Ramos (cell line): ENCODE measurements around the gene ACVR1C.

ENCODE experiments used
- in situ Hi-C: fragments of 300-500 bp; cut with MboI; formaldehyde crosslinking; loops from one replicate; pipeline ENCODE4 v1.14.3; 2022; ENCODE audit warnings: low sequenced_read_pairs; ENCODE audit not compliant: unreplicated experiment

ACVR1C gene

DNA sequence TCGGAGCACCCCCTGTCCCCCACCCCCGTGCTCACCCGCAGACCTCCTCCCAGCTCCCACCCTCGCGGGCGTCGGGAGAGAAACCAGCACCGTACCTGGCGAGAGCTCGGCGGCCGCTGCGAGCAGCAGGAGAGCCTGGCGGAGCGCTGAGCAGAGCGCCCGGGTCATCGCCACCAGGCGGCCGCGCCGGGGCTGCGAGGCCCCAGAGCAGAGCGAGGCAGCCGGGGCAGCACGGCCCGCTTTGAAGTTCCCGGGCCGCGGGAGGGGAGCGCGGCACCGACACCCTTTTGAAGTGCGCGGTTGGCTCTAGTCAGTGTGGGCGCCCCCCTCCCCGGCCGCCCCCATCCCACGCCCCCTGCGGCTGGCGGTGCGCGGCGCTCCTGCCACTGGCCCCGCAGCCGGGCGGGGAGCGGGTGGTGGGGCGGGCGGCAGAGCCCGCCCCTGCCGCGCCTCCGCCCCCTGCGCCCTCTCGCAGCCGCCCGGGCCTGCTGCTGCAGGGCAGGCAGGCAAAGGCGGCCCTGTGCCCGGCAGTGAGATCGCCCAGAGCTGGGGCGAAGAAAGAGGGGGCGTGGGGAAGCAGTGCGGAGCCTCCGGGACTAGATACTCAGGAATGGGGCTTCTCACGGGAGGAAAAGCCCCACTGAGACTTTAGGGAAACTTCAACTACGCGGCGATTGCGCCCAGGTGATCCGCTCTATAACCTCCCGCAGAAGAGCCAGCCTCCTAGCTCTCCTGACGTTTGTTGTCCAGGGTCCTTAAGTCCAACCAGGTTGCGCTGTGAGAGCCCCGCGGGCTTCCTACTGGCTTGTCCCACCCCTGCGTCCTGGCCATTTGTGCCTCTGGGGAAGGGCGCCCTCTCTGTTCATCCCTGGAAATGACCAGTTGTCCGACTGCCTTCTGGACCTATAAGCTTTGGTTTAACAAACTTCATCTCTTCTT lies at the start of gene ACVR1C:
Gene ACVR1C, minus strand, starts transcription at position 388 of the 939 bp plus-strand sequence. Its CDS starts 220 bp downstream, at position 168.
- in situ Hi-C loops, result no loop called here

DNA sequence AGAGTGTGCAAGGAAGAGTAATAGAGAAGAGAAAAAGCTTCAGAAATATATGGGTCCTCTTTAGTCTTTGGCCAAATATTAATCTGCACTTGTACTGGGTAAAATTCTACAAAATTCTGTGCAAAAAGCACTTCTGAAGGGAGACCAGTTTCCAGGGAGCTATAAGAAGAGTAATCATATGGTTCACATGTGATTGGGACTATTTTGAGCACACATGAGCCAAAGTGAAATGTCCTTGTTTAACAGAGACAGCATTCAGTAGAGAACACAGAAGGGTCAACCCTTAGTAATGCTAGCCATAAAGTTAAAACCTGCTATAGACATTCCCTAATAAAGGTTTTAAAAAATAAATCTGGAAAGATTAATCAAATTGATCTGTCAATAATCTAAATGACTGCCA lies 49.3 kb upstream of the ACVR1C start:
- in situ Hi-C loops, result no loop called here

DNA sequence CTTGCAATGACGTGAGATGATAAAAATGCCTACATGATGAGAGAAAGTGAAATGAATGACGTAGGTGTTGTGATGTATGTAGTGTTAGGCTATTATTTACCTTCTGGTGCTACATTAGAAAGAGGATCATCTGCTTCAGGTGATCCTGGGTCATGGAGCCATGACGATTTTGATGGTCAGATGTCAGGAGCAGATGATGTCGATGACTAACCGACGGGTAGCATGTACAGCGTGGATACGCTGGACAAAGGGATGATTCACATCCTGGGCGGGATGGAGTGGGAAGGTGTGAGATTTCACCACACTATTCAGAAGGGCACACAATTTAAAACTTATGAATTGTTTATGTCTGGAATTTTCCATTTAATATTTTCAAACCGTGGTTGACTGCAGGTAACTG lies 43.5 kb upstream of the ACVR1C start:
- in situ Hi-C loops, result no loop called here

DNA sequence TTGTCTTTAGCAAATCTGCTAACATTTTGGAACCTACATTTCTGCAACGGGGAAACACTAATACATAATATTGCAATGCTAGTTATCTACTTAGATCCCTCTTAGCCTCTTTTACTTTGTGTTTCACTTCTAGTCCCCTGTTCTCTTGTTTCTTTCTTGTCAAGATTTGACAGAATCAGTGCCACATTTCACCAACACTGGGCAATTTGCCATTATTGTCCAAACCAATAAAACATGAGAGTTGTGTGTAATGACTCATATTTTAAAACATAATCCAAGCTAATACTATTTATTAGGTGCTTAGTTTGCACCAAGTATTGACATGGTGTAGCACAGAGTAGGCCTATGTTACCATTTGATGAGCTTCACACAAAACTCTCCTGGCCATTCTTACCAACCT lies 33.7 kb upstream of the ACVR1C start:
- in situ Hi-C loops, result no loop called here

DNA sequence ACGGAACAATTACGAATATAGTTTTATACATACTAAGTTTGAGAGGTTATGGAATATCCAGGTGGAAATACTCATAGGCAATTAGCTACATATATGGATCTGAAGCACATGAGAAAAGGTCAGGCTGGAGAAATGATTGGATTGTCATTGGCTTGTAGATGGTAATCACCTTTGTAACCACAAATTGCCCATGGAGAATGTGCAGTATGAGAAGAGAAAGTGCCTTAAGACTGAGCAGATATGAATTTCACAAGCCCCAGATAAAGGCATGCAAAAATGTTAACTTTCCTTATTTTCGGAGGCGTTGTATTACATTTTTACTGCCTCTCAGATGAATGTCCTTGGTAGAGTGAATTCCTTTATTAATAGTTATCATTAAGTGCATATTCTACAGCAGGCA lies 33.1 kb upstream of the ACVR1C start:
- in situ Hi-C loops, result no loop called here

DNA sequence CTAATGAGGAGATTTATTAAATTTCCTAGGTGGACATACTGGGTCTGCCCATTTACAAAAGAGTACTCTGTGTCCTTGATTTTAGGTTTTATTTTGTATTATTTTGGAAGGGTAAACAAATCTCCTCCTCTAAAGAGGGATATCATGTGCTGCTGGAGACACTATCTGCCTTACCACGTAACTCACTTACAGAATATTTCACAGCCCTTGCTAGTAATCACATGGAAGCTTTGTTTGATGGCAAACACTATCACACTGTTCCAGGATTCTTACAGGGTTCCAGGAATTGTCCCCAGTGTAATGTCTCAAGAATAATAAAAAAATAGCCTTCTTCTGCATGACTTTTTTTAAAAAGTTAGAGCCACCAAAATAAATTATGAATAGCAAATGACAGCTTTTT lies 29.2 kb upstream of the ACVR1C start:
- in situ Hi-C loops, result no loop called here

DNA sequence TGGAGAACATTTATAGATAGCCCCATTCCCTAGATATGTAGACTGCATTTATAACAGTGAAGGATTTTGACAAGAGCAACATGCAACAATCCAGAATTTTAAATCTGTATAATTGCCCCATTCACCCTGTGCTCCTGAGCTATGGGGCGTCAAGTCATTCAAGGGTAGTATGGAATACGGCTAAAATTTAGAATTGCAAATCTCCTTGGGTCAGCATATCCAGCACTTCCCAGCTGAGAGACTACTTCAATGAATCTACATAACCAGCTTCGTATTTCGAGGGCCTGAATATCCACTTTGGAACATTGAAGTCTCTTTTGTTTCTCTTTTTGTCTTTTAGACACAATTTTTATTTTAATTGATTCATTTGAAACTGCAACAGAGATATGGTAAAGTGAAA lies 28.4 kb upstream of the ACVR1C start:
- in situ Hi-C loops, result no loop called here

DNA sequence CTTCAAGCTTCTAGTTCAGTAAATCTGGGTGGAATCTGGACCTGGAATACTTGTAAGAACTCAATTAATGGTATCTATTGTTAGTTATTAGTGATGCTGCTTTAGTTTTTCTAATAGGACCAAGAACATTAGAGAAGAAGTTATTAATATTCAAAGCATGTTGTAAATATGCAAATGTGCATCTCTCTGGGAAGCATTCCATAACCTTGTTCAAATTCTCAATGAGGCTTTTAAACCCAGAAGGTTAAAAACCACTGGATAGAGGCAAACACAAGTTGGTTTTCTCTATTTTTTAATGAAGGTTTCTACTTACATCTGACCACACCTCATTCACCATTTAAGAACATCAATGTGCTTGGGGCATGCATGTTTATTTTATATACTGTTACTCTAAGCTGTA lies 16.1 kb upstream of the ACVR1C start:
- in situ Hi-C loops, result no loop called here

DNA sequence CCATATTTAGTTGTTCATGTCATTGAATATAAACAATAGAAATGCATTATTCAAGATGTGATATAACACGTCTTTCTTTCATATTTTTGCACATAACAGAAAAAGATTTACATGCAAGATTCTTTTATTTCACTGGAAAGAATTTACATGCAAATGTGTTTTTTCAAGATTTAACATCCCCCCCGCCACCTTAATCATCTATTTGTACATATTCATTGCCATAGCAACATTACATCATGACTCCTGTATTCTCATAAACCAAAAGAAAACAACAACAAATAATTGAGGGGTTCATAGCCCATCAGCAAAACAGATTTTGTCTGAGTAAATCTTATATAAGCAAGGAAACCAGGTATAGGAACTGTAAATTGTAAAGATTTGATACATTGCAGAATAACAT lies 3.2 kb upstream of the ACVR1C start:
- in situ Hi-C loops, result no loop called here

DNA sequence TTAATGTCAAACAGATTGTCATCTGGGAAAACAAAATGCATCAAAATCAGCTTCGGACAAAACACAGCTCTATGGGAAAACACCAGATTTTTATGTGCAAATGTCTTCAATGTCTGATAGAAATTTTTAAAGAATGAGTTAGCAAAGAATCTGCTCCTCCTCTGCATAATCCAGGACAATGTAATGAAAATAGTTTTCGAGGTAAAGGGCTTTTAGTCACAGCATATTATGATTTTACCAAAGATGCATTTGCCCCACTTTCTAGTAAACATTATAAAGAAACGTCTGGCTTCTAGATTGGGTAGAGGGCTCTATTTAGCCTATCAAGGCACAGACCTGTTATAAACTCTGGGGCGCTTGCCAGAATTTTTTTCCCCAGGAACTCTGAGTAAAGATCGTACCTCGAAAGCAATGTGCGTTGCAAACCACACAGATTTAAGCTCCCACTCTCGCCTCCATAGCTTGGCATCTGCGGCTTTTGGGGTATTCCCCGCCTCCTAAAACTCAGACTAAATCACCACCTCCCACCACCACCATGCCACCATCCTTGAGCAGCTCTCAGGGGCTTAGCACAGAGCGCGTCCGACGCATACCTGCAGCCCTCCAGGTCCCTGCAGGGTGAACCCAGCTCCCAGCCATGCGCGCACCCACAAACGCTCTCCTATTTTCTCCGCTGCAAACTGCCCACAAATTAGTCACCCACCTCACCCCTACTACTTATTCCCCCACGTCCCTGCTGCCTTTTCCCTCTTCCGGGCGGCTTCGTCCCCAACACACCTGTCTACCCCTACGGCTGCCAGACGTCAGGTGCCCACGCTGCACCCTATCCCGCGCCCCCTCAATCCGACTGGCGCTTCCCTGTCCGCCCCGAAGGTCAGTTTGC lies 829 bp downstream of the ACVR1C start:
- in situ Hi-C loops, result no loop called here

DNA sequence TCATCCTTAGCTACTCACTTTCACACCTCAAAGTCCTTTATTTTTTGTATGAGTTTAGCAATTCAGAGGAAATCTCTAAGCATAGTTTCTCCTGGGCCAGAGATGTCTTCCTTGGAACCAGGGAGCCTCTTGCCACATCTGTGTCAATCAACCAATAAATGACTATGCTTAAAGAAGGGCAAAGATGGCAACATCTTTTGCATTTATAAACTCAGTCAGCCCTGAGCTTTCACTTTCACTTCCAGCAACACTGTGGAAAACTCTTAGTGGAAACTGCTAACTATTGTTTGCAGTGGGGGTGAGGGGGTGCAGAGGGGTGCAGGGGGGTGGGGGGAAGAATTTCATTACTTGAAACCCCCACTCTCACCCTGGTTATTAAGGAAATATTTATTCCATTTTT lies 3.4 kb downstream of the ACVR1C start:
- in situ Hi-C loops, result no loop called here

DNA sequence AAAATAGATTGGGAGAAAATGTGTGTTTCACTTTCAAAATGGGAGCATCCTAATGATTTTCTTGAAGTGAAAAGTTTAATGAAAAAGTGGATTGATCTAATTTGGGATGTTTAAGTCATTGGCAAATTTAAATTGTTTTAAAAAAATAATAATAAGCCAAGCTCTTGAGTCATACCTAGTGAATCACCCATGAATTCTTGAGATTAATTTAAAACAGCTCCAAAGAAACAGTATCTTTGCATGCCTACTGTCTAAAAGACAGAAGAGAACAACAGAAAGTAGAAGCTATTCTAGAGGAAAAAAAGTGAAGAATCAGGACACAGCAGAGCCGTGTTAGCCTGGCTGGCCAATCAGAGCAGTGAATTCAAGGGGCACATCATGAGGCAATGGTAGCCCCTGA lies 7.7 kb downstream of the ACVR1C start:
- in situ Hi-C loops, result no loop called here

DNA sequence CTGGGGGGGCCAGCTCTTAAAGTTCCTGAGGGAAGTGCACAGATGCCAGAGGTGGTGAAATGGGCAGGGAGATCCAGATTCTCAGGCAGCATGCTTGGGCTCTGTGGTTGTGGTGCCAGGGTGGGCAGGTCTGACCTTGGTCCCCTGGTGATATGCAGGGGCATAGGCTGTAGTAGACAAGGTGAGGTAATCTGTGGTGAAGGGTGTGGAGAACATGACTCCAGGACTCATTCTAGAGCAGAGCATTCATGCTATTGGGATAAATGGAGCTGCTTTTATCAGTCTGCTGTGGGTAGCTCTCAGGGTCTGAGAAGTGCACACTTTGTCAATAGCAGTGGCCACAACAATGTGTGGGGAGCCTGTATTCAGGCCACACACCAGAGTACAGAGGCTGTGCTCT lies 16.9 kb downstream of the ACVR1C start:
- in situ Hi-C loops, result no loop called here

DNA sequence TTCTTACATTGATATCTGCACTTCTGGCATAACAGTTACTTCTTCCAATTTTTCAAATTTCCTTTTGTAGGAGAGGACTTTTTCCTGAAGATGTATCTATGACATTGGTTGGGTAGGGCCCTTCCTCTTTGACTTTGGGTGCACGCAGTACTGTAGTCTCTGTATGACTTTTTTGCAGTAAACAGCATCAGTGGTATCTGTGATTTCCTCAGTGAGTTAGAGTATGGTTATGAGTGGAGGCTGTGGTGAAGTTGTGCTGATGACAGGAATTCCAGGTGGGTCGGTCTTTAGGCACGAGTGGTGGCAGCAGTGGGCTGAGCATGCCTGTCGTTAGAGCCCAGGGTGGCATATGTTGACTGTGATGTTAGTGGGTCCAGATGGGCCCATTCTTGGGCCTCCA lies 17.6 kb downstream of the ACVR1C start:
- in situ Hi-C loops, result no loop called here

DNA sequence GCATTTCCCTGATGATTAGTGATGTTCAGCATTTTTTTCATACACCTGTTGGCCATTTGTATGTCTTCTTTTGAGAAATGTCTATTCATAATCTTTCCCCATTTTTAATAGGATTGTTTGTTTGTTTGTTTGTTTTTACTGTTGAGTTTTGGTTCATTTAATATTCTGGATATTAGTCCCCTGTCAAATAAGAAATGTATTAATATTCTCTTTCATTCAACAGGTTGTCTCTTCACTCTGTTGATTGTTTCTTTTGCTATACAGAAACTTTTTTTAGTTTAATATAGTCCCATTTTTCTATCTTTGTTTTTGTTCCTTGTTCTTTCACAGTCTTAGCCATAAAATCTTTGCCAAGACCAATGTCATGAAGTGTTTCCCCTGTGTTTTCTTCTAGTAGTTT lies 22.1 kb downstream of the ACVR1C start:
- in situ Hi-C loops, result no loop called here

DNA sequence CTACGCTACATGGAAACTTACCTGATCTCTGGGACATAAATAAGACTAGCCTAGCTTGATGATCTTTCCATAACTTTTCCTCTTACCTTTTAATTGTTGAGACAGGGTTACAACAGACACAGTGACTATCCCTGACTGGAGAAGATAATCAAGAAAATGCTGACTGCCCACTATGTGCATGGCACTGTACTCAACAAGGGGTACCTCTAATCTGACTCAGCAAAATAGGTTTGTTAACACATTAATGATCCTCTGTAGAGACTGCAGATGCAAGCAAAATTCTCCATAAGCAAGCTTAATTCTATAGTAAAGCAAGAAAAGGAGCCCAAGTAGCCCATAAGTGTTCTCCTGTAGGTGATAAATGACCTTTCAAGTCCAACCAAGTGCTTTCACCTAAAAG lies 25.5 kb downstream of the ACVR1C start:
- in situ Hi-C loops, result no loop called here

DNA sequence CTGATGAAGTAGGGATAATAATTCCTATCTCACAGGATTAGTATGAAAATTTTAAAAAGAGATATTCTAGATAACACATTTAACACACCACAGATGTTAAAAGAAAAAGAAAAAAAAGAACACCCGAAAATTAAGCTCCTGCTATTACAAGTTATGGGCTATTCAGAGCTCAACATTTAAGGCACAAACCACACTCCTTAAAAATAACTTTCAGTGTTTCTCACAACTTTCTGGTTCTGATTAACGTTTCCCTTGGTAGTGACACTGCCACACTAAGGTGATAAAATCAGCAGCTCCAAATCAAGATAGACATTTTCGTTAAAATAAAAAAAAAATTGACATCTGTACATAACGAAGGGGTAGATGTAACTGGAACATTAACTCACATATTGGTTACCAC lies 26.9 kb downstream of the ACVR1C start:
- in situ Hi-C loops, result no loop called here

DNA sequence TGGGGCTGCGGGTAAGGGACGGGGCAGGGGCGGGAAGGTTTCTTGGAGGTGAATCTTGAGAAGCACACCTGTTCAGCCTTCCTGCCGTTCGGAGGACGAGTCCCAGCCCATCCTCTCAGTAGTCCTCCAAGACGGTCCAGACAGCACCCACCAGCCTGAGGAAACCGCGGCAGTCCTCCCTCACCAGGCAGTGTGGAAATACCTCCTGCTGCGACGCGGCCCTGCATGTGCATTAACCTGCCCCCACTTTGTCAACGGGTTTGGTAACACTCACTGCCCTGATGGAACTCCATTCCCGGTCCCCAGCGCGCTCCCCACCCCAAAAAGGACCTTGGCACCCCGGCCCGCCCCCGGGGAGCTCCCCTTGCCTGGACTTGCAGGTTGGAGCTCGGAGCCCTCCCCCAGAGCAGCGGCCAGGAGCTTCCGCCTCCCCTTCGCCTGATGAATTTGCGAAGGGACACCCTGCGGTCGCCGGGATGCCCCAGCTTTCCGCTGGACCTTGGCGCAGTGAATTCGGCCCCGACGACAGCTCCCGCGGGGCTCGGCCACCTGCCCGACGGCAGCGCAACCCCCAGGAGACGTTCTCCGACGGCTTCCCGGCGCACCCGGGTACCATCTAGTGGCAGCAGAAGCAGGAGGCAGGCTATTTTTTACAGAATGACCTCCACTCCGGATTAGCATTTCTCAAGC lies 31.5 kb downstream of the ACVR1C start:
- in situ Hi-C loops, result no loop called here

DNA sequence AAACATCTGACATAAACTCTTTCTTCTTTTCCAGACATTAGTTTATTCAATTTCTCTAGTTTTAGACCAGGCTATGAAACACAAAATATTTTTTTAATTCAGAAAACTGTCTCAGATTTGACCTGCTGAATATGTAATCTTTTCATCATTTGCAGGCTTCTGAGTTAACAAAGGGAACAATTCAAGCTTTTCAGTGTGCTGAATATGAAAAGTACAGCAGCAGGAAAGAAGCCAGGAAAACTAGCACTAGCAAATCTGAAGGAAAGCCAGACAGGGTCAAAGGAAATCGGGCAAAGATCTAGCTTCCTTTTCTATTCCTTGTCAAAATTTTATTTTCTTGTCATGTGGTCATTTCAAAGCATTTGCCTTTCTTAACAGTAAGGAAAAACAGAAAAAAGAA lies 35.3 kb downstream of the ACVR1C start:
- in situ Hi-C loops, result no loop called here

DNA sequence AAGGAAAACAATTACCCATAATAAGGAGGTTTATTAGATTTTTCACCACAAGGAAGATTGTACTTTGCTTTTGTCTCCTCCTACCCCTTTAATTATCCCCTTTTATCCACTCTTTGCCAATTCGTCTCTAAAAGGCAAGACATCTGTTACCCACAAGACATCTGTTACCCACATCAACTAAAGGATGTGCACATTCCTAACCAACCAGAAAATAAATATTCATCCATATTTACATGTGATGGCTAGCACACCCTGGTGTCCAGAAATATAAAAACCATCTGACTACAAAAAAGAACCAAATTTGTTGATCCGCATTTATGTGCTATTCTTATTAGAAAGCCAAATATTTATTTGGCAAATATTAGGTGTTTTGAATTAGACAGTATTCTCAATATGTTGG lies 35.7 kb downstream of the ACVR1C start:
- in situ Hi-C loops, result no loop called here

DNA sequence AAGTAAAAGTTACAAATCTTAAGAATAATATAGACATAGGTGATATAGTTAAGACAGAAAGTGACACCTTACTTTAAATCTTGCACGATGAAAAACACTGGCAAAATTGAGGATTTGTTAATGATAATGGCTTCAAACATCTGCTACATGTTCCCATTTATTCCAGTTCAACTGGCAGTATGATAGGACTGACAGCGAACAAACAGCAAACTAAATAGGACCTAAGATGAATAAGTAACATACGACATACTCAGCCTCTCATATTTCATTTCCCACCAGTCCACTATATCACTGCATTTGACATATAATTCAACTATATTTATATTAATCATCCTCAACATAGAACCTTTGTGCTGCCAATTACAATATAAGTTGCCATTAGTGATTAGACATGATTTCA lies 36.3 kb downstream of the ACVR1C start:
- in situ Hi-C loops, result no loop called here
